HG03442 (cell line): Measurements from ENCODE around the gene OPHN1.

Experiments
- ATAC-seq: cut with Tn5 transposase; IDR thresholded peaks from one replicate; pipeline ENCODE4 v1.9.1; 2021; ENCODE audit warnings: mild to moderate bottlenecking, moderate library complexity; ENCODE audit not compliant: unreplicated experiment

The OPHN1 gene

GRCh38 chrX:68183612-68184214 lies 249.6 kb downstream of the OPHN1 start:
- no peak for ATAC-seq

- ATAC-seq, result no peak
Measured at GRCh38 chrX:68180579-68180978, 252.7 kb downstream of the OPHN1 start.

GRCh38 chrX:68179355-68179754 lies 253.9 kb downstream of the OPHN1 start:
- ATAC-seq, result no peak

GRCh38 chrX:68177542-68177941 lies 255.8 kb downstream of the OPHN1 start:
- no peak for ATAC-seq

GRCh38 chrX:68175562-68175961 lies 257.7 kb downstream of the OPHN1 start:
- no peak for ATAC-seq

- no peak for ATAC-seq
Measured at GRCh38 chrX:68163441-68163840, 269.9 kb downstream of the OPHN1 start.

- no peak for ATAC-seq
Measured at GRCh38 chrX:68147848-68148247, 285.4 kb downstream of the OPHN1 start.

- ATAC-seq, result no peak
Measured at GRCh38 chrX:68146054-68146453, 287.2 kb downstream of the OPHN1 start.

- ATAC-seq, result no peak
Measured at GRCh38 chrX:68139791-68140190, 293.5 kb downstream of the OPHN1 start.

GRCh38 chrX:68133181-68133580 lies 300.1 kb downstream of the OPHN1 start:
- no peak for ATAC-seq

- no peak for ATAC-seq
Measured at GRCh38 chrX:68132749-68133148, 300.5 kb downstream of the OPHN1 start.

- ATAC-seq, result no peak
Measured at GRCh38 chrX:68121835-68122234, 311.5 kb downstream of the OPHN1 start.

GRCh38 chrX:68121371-68121770 lies 311.9 kb downstream of the OPHN1 start:
- ATAC-seq, result no peak

- ATAC-seq, result no peak
Measured at GRCh38 chrX:68115371-68115770, 317.9 kb downstream of the OPHN1 start.

- ATAC-seq, result no peak
Measured at GRCh38 chrX:68114573-68115129, 318.6 kb downstream of the OPHN1 start.

- no peak for ATAC-seq
Measured at GRCh38 chrX:68113837-68114572, 319.3 kb downstream of the OPHN1 start.

GRCh38 chrX:68112321-68112720 lies 321.0 kb downstream of the OPHN1 start:
- ATAC-seq, result no peak

- no peak for ATAC-seq
Measured at GRCh38 chrX:68109162-68109561, 324.1 kb downstream of the OPHN1 start.

- no peak for ATAC-seq
Measured at GRCh38 chrX:68098431-68098830, 334.9 kb downstream of the OPHN1 start.

GRCh38 chrX:68090266-68090665 lies 343.0 kb downstream of the OPHN1 start:
- ATAC-seq, result no peak

- no peak for ATAC-seq
Measured at GRCh38 chrX:68087526-68087925, 345.8 kb downstream of the OPHN1 start.

GRCh38 chrX:68086709-68087108 lies 346.6 kb downstream of the OPHN1 start:
- ATAC-seq, result no peak
